ENCODE results near the gene ARHGEF37. TPM values are rescaled to one million over a fixed set of nuclear protein-coding genes. Genes with fewer than 3 reads are reported as not detected.

ARHGEF37 gene
- total and polyA plus RNA-seq, 9 of the 15 experiments (the other 6 are each of a cell fraction or from before 2014, with no cell fraction given), result 0.01 to 0.27 (median 0.05) TPM

DNA sequence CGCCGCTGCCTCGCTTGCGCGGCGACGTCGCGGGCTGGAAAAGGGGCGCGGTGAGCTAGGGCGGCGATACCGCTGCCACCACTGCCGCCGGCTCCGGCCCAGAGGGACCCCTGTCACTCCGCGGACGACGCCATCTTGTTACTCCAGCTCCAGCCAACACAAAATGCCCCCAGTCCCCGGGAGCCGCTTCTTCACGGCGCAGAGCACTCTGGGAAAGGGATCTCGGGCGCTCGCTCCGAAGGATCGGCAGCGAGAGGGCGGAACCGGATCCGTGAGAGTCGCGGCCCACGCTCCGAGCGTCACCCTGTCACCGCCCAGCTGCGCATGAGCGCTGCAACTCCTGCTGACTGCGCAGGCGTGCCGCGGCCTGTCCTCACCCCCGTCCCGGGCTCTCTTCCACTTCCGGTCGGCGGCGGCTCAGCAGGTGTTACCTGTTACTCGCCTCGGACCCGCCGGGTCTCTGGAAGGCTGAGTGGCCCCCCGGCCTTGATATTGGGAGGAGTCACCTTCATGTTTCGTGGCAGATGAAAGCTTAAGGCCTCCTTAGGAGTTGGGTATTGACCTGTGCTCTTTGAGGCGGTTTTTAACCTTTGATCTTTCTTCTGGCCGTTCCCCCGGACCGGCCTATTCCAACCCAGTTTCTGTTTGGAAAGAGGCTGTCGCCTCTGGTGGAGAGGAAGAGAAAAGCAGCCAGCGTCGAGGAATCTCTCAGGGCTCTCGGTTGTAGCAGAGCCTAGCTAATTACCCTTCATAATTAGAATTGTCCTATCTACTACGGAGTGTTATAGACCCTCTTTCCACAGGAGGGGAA is 29.9 kb upstream of the ARHGEF37 start, which contains the start of gene CSNK1A1 (continued):
- TF ChIP-seq SMARCA4 (IDR thresholded peaks at IDR 0.05) (peak; percentile 54; the same call in 1 of the 2 replicates), MYNN (IDR thresholded peaks at IDR 0.05) (no peak), MYNN (CRISPR knock-in tag; IDR thresholded peaks at IDR 0.05) (no peak), NCOR1 (IDR thresholded peaks at IDR 0.05) (no peak), MXI1 (IDR thresholded peaks at IDR 0.05; ENCODE audit: low read depth, low read length) (peak; percentile 20; the same call in 1 of the 2 replicates), ATF1 (CRISPR knock-in tag; IDR thresholded peaks at IDR 0.05) (no peak), ATF1 (tag; IDR thresholded peaks at IDR 0.05) (peak; percentile 88), CHCHD3 (CRISPR knock-in tag; IDR thresholded peaks at IDR 0.05) (no peak), ZNF175 (CRISPR knock-in tag; IDR thresholded peaks at IDR 0.05; ENCODE audit: low read depth) (peak; percentile 58; the same call in 1 of the 2 replicates), PML (IDR thresholded peaks at IDR 0.05; ENCODE audit: low read length) (peak; percentile 77), BHLHE40 (IDR thresholded peaks at IDR 0.05; ENCODE audit: low read length) (peak; percentile 22; the same call in 1 of the 2 replicates), ZNF766 (CRISPR knock-in tag; conservative IDR thresholded peaks at IDR 0.05) (0 out of 2 replicates have a peak, but pooled peaks have one; percentile 8), ZNF444 (CRISPR knock-in tag; IDR thresholded peaks at IDR 0.05) (no peak), KLF16 (IDR thresholded peaks at IDR 0.05) (peak; percentile 69), MECOM (CRISPR knock-in tag; IDR thresholded peaks at IDR 0.05) (no peak), NBN (IDR thresholded peaks at IDR 0.05; ENCODE audit: low read depth) (peak; percentile 93), SP1 (CRISPR knock-in tag; IDR thresholded peaks at IDR 0.05) (peak; percentile 73), XRCC3 (IDR thresholded peaks at IDR 0.05) (no peak), EP400 (IDR thresholded peaks at IDR 0.05) (peak; percentile 90), RAD21 (CRISPR knock-in tag; conservative IDR thresholded peaks at IDR 0.05 in 1 of 2, IDR thresholded peaks at IDR 0.05 in 1 of 2) (peak; percentile 67 to 68; a peak in 3 of 4 replicates), DIDO1 (tag; IDR thresholded peaks at IDR 0.05; ENCODE audit: low read depth) (peak; percentile 62; the same call in 1 of the 2 replicates), ZNF121 (CRISPR knock-in tag; conservative IDR thresholded peaks at IDR 0.05) (no peak), TRIM28 (IDR thresholded peaks at IDR 0.05) (peak; percentile 60; the same call in 1 of the 2 replicates), POLR2A (conservative IDR thresholded peaks at IDR 0.05) (peak; percentile 95), JUN (IDR thresholded peaks at IDR 0.05; ENCODE audit: borderline replicate concordance, low read depth, low read length) (peak; percentile 46; the same call in 1 of the 2 replicates), JUN (CRISPR knock-in tag; IDR thresholded peaks at IDR 0.05; ENCODE audit: borderline replicate concordance) (no peak; the same call in 1 of the 2 replicates), ZNF41 (CRISPR knock-in tag; conservative IDR thresholded peaks at IDR 0.05) (0 out of 2 replicates have a peak, but pooled peaks have one; percentile 59), RB1 (IDR thresholded peaks at IDR 0.05; ENCODE audit: low read depth) (peak; percentile 71; the same call in 1 of the 2 replicates), ILF3 (IDR thresholded peaks at IDR 0.05; ENCODE audit: borderline replicate concordance) (no peak), KAT8 (IDR thresholded peaks at IDR 0.05; ENCODE audit: low read depth) (peak; percentile 6; the same call in 1 of the 2 replicates), MAFK (IDR thresholded peaks at IDR 0.05; ENCODE audit: low read length) (peak; percentile 22; the same call in 1 of the 2 replicates)
- TF ChIP-seq, protein P1, sequence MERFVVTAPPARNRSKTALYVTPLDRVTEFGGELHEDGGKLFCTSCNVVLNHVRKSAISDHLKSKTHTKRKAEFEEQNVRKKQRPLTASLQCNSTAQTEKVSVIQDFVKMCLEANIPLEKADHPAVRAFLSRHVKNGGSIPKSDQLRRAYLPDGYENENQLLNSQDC (CRISPR knock-in tag; IDR thresholded peaks at IDR 0.05), result 0 out of 2 replicates have a peak, but pooled peaks have one; percentile 59
- TF ChIP-seq, protein P2, sequence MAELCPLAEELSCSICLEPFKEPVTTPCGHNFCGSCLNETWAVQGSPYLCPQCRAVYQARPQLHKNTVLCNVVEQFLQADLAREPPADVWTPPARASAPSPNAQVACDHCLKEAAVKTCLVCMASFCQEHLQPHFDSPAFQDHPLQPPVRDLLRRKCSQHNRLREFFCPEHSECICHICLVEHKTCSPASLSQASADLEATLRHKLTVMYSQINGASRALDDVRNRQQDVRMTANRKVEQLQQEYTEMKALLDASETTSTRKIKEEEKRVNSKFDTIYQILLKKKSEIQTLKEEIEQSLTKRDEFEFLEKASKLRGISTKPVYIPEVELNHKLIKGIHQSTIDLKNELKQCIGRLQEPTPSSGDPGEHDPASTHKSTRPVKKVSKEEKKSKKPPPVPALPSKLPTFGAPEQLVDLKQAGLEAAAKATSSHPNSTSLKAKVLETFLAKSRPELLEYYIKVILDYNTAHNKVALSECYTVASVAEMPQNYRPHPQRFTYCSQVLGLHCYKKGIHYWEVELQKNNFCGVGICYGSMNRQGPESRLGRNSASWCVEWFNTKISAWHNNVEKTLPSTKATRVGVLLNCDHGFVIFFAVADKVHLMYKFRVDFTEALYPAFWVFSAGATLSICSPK (IDR thresholded peaks at IDR 0.05; ENCODE audit: borderline replicate concordance), result no peak

Data from K562 (cell line).